Hepatocyte (in vitro differentiated cells): ENCODE measurements around the gene SMIM21.

Experiments used
- CTCF ChIP-seq: fragments of 200-600 bp; sonication (generic); IDR thresholded peaks from 2 replicates; pipeline ENCODE4 v1.5.1; 2016; ENCODE audit warnings: antibody characterized with exemption, mild to moderate bottlenecking; ENCODE audit not compliant: poor library complexity
- EZH2 ChIP-seq: fragments of 200-600 bp; sonication (generic); IDR thresholded peaks from 2 replicates; pipeline ENCODE4 v1.6.1; 2016; ENCODE audit warnings: antibody characterized with exemption, mild to moderate bottlenecking, borderline replicate concordance
- EZH2phosphoT487 ChIP-seq: fragments of 200-600 bp; sonication (generic); IDR thresholded peaks from one replicate; pipeline ENCODE4 v1.6.1; 2018; ENCODE audit warnings: antibody characterized with exemption, mild to moderate bottlenecking, low read depth, moderate library complexity; ENCODE audit not compliant: unreplicated experiment, severe bottlenecking

GRCh38 chr18:75439348-75439747, 11.8 kb upstream of the SMIM21 start:
- no peak for TF ChIP-seq CTCF
- TF ChIP-seq EZH2, result no peak
- no peak for TF ChIP-seq EZH2phosphoT487
